GM18526 (cell line): ENCODE measurements around the gene MBP.

Experiments
- POLR2A ChIP-seq: IDR thresholded peaks from 3 replicates; pipeline ENCODE4 v1.6.1; 2011; ENCODE audit not compliant: insufficient read length; ENCODE audit errors: extremely low read depth

The MBP gene

GRCh38 chr18:77043541-77044280 is 88.9 kb downstream of the MBP start:
- no peak for TF ChIP-seq POLR2A

- TF ChIP-seq POLR2A = no peak
Observed at GRCh38 chr18:77042583-77042982, 90.0 kb downstream of the MBP start.

DNA sequence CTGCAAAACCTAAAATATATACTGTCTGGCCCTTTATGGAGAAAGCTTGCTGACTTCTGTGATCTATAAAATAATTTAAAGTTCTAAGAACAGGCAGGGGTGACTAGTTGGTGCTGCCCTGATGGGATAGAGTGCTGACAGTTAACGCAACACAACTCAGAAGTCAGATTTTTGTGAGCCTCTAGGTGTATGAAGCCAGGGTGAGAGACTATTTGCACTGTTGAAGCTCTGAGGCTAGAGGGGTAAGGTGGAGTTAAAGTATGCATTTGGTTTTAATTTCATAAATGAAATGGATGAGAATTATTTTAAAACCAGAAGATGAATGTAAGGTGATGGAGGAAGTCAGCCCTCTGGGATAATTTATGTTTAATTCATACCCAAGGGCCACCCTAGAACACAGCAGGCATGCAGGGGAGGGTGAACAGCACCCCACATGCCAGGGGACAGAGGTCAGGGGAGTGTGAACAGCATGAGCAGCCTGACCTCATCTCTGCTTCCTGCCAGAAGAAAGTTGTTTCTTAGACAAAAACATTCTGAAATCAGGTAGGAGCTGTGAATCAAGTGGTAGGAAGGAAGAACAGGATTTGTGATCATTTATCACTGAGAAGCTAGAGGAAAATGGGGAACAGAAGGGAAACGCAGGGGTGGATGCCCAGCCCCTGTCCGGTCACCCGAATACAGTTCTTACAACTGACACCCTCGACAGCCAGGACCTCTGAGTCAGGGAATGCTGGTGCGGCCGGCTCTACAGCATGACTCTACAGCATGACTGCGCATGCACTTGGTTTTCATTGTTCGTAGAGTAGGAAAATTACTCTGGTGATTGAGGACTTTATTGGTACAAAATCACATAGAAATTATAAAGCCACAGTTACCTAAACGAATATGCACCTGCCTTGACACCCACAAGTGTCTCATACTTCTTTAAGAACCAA is 93.1 kb downstream of the MBP start:
- TF ChIP-seq POLR2A = no peak

GRCh38 chr18:77038182-77038858 is 94.3 kb downstream of the MBP start:
- TF ChIP-seq POLR2A = no peak

- TF ChIP-seq POLR2A = no peak
Observed at GRCh38 chr18:77037567-77037966, 95.0 kb downstream of the MBP start.

- no peak for TF ChIP-seq POLR2A
Observed at GRCh38 chr18:77035380-77036187, 97.0 kb downstream of the MBP start.

DNA sequence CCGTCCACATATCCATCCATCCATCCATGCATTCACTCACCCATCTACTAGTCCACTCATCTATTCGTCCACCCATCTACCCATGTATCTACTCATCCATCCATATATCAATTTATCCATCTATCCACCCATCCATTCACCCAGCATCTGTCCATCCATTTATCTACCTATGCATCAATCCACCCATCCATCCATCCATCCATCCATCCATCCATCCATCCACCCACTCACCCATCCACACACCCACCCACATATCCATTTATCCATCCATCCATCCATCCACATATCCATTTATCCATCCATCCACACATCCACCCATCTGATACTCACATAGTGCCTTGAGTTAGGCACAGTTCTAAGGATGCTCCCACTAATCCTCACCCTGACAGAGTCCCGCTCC is 99.0 kb downstream of the MBP start:
- TF ChIP-seq POLR2A = no peak

DNA sequence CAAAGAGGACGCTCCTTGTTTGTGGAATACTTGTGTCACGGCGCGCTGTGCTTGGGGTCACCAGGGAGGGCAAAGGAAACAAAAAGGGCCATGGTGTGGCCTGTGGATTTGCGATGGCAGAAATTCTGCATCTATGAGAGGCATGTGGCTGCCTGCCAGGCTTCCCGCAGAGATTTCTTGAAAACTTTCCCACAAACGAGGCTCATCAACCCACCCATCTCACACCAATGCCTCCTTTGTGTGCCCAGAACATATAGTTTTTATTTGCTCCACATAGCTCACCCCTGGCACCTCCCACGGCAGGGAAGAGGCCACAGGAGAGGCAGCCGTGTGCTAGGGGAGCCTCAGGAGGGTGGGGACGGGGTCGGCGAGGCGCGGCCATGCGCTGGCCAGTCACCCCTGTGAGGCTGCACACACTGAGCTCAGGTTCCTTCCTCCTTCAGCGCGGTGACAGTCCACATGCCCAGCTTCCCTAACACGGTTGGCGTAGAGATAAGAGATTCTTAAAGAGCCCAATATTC is 100.3 kb downstream of the MBP start:
- no peak for TF ChIP-seq POLR2A

GRCh38 chr18:77031662-77032061 is 100.9 kb downstream of the MBP start:
- TF ChIP-seq POLR2A = no peak

DNA sequence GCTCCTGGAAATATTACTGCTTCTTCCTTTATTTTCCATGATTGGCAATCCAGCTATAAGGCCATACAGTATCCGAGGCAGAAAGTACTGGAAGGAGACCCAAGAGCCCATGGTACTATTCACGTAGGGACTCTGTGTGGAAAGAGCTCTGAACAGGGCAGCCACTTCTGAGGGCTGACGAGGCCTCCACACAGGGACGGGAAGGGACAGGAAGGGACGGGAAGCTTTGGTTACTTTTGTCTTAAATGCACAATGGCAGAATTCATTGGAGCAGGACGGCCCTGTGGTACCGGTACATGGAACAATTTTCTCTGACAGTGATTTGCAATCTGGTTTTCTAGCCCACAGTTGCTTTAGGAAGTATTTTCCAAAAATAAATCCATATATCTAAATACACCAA is 102.4 kb downstream of the MBP start:
- no peak for TF ChIP-seq POLR2A

GRCh38 chr18:77025831-77026363 is 106.7 kb downstream of the MBP start:
- no peak for TF ChIP-seq POLR2A

DNA sequence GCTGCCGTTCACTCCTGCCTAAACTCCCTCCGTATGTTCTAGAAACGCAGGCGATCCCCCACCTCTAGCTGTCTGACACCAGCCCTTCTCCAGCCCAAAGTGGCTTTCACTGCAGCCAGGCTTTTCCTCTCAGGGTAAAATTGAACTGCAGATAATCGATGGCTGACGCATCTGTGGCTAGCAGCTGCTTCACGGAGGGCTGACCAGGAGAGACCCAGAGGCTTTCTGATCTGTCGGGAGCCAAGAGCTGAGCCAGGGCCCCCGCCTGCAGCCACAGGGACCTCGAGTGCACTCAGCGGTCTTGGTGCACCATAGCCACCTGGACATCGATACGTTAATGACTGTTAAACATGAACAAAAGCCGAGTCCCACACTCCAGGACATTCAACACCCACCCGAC is 107.5 kb downstream of the MBP start:
- no peak for TF ChIP-seq POLR2A

DNA sequence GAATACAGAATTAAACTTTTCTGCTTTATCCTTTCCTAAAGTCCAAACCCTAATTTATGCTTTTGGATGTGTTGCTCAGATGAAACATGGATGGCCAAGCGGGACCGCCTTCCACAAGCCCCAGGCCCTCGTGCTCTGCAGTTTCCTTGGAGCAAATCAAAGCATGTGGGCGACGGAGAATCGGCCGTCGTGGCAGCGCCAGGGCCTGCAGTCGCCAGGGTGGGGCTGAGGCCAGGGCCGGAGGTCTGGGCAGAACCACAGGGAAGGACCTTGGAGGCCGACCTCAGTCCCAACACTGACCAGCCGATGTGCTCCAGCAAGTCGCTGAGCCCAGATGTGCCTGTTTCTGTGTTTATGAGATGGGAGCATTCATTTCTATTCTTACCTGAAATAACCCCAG is 108.1 kb downstream of the MBP start:
- TF ChIP-seq POLR2A = no peak

- TF ChIP-seq POLR2A = no peak
Observed at GRCh38 chr18:77023102-77023782, 109.3 kb downstream of the MBP start.
